Measurements from ENCODE around the gene MTRF1L. TPM values are rescaled to one million over a fixed set of nuclear protein-coding genes. Genes with fewer than 3 reads are reported as not detected.

Gene MTRF1L
- total and polyA plus RNA-seq, 2 of the 8 experiments (the other 6 are each of a cell fraction or from before 2014, with no cell fraction given) = 4.5 to 26.5 TPM

DNA sequence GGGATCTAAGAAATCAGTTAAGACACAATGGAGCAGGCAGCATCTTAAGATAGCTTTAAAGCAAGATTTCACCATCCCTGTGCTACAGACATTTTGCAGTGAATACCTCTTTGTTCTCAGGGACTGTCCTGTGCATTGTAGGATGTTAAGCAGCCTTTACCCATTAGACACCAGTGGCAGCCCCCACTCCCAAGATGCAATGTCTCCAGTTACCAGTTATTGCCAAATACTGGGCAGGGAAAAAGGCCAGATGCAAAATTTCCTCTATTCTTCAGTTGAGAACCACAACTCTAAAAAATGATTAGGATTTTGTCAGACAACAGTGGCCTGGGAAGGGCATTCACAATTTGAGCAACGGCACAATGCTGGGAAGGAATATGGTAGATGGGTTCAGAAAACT, 25.8 kb downstream of the MTRF1L start (continued):
- TF ChIP-seq CBX8 (IDR thresholded peaks at IDR 0.05; ENCODE audit: borderline replicate concordance, low read depth, low read length) = no peak
- no peak for TF ChIP-seq GABPA (IDR thresholded peaks at IDR 0.05; ENCODE audit: borderline replicate concordance, insufficient read depth, low read length)
- TF ChIP-seq SIN3A (conservative IDR thresholded peaks at IDR 0.05 in 1 of 2, IDR thresholded peaks at IDR 0.05 in 1 of 2; ENCODE audit: low read depth in 1 of 2, low read length in 2 of 2) = no peak
- no peak for TF ChIP-seq NRF1 (IDR thresholded peaks at IDR 0.05; ENCODE audit: low read depth, low read length)
- TF ChIP-seq RXRA (IDR thresholded peaks at IDR 0.05; ENCODE audit: insufficient read depth, low read depth, low read length) = no peak

Data from H1 (cell line).